GM12878 (cell line): Measurements from ENCODE around the gene TNIP2.

Experiments
- CEBPB ChIP-seq, 2 experiments: fragments of 150-350 bp in 1 of 2; IDR thresholded peaks; 2 replicates each; pipeline ENCODE4 v1.6.1; 2012 to 2014; ENCODE audit warnings: low read depth in 2 of 2, low read length in 2 of 2, borderline replicate concordance in 1 of 2, inconsistent platforms in 1 of 2
- CTCF ChIP-seq, 3 experiments: IDR thresholded peaks in 2 of 3; conservative IDR thresholded peaks in 1 of 3; 2 replicates each; pipeline ENCODE4 v1.5.1; 2011; ENCODE audit warnings: low read depth in 3 of 3, low read length in 3 of 3, mild to moderate bottlenecking in 3 of 3, control low read depth in 2 of 3, moderate library complexity in 2 of 3, inconsistent platforms in 1 of 3, mixed read lengths in 1 of 3; ENCODE audit not compliant: control insufficient read depth in 2 of 3, insufficient read depth in 1 of 3; ENCODE audit errors: extremely low read depth in 1 of 3
- ESRRA ChIP-seq: IDR thresholded peaks from 2 replicates; pipeline ENCODE4 v1.6.1; 2012; ENCODE audit warnings: mild to moderate bottlenecking, low read length, improper control_type of control experiment
- EZH2 ChIP-seq: IDR thresholded peaks from 2 replicates; pipeline ENCODE4 v1.6.1; 2012; ENCODE audit warnings: low read depth, mild to moderate bottlenecking, control low read depth, inconsistent platforms, low read length, borderline replicate concordance; ENCODE audit not compliant: control insufficient read depth
- POLR2AphosphoS5 ChIP-seq: IDR thresholded peaks from 2 replicates; pipeline ENCODE4 v1.6.1; 2011; ENCODE audit warnings: mild to moderate bottlenecking, low read length, inconsistent platforms
- RAD21 ChIP-seq: IDR thresholded peaks from 2 replicates; pipeline ENCODE4 v1.6.1; 2011; ENCODE audit warnings: mild to moderate bottlenecking, low read depth, low read length, moderate library complexity; ENCODE audit not compliant: insufficient read depth
- SP1 ChIP-seq: IDR thresholded peaks from one replicate; pipeline ENCODE4 v1.6.1; 2011; ENCODE audit warnings: low read depth, low read length
- TCF12 ChIP-seq: IDR thresholded peaks from 2 replicates; pipeline ENCODE4 v1.6.1; 2011; ENCODE audit warnings: low read depth, mild to moderate bottlenecking, low read length
- TF ChIP-seq, protein P1 (sequence below): fragments of 450-650 bp; IDR thresholded peaks from 2 replicates; pipeline ENCODE4 v1.6.1; 2017; ENCODE audit warnings: antibody characterized with exemption, mild to moderate bottlenecking, moderate library complexity

DNA sequence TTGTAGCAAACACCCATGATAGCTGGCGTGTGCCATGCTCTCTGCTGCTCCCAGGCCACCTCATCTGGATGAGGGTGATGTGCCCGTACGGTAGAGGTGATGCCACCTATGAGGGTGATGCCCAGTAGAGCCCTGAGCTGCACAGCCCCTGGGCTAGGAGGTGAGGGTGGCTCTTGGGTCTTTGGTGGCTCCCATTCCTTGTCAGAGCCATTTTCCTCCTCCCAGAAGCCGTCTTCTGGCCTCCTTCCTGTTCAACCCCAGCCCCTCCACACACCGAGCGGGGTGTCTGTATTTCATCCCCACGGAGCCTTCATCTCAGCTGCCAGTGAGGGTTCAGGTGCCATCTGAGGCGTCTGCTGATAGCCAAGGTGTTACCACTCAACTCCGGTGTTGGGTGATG lies 12.0 kb upstream of the TNIP2 start:
- TF ChIP-seq EZH2 (no peak), TCF12 (no peak), RAD21 (no peak), CTCF (IDR thresholded peaks at IDR 0.05 in 2 of 3, conservative IDR thresholded peaks at IDR 0.05 in 1 of 3; ENCODE audit: control insufficient read depth in 2 of 3, extremely low read depth in 1 of 3, insufficient read depth in 1 of 3, low read depth in 3 of 3, low read length in 3 of 3) (no peak), ESRRA (no peak), SP1 (no peak), POLR2AphosphoS5 (no peak), CEBPB (IDR thresholded peaks at IDR 0.05; ENCODE audit: borderline replicate concordance in 1 of 2, low read depth in 2 of 2, low read length in 2 of 2) (no peak)
- TF ChIP-seq, protein P1, sequence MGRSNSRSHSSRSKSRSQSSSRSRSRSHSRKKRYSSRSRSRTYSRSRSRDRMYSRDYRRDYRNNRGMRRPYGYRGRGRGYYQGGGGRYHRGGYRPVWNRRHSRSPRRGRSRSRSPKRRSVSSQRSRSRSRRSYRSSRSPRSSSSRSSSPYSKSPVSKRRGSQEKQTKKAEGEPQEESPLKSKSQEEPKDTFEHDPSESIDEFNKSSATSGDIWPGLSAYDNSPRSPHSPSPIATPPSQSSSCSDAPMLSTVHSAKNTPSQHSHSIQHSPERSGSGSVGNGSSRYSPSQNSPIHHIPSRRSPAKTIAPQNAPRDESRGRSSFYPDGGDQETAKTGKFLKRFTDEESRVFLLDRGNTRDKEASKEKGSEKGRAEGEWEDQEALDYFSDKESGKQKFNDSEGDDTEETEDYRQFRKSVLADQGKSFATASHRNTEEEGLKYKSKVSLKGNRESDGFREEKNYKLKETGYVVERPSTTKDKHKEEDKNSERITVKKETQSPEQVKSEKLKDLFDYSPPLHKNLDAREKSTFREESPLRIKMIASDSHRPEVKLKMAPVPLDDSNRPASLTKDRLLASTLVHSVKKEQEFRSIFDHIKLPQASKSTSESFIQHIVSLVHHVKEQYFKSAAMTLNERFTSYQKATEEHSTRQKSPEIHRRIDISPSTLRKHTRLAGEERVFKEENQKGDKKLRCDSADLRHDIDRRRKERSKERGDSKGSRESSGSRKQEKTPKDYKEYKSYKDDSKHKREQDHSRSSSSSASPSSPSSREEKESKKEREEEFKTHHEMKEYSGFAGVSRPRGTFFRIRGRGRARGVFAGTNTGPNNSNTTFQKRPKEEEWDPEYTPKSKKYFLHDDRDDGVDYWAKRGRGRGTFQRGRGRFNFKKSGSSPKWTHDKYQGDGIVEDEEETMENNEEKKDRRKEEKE, result no peak
